ENCODE data around the gene BABAM1. TPM values are rescaled to one million over a fixed set of nuclear protein-coding genes. Genes with fewer than 3 reads are reported as not detected.

The BABAM1 gene
- total RNA-seq, 2 experiments from 2014 or later, result 56.2 to 63.5 TPM

DNA sequence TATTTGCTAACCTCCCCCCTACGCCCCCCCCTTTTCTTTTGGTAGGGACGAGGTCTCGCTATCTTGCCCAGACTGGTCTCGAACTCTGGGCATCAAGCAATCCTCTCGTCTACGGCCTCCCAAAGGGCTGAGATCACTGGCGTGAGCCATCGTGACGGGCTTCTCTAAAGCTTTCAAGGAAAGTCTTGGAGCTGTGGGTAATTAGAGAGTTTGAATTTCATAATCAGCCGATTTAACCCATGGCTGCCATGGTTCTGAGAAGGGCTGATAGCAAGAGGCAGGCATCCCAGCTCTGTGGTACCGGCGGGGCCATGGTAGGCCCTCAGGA, 36.7 kb downstream of the BABAM1 start:
- no peak overlapping the region for H3K27ac ChIP-seq (ENCODE audit: low read depth in 1 of 2, low read length in 2 of 2)
- H3K36me3 ChIP-seq (ENCODE audit: insufficient read depth, low read length), result no peaks in the 10 kb centered on the region
- Mint-ChIP-seq H3K27ac (peak overlapping the region; percentile 68), H3K36me3 (ENCODE audit: low read depth) (peaks cover 17% of the 10 kb centered on the region), H3K4me1 (ENCODE audit: low read depth) (peaks cover 49% of the 10 kb centered on the region), H3K9me3 (no peaks in the 10 kb centered on the region), H3K4me3 (peak overlapping the region; percentile 94), H3K27me3 (no peaks in the 10 kb centered on the region)
- H3K9me3 ChIP-seq (ENCODE audit: control insufficient read depth in 1 of 2, insufficient read depth in 1 of 2, low read length in 2 of 2), result no peaks in the 10 kb centered on the region
- H3K4me3 ChIP-seq (ENCODE audit: low read length), result no peak overlapping the region
- ChIA-PET CTCF (interaction anchor here (0.7 to 1.9 kb wide), 3 partner anchors 11 to 82 kb away, joined by 4 to 10 read pairs (median 6); no protein-coding TSS in a partner anchor), POLR2A (interaction anchor here (0.6 to 1.4 kb wide), 4 partner anchors 12 to 31 kb away, joined by 3 to 6 read pairs (median 4); partner anchors contain the start of gene ANO8)
- no peaks in the 10 kb centered on the region for H3K27me3 ChIP-seq (ENCODE audit: control insufficient read depth in 1 of 2, insufficient read depth in 2 of 2, low read length in 2 of 2)
- DNase-seq (peak in 1 of 14 experiments; percentile 38), ATAC-seq (ENCODE audit: poor library complexity) (no peak)
- H3K4me1 ChIP-seq (ENCODE audit: insufficient read depth, low read length), result peaks cover 52% of the 10 kb centered on the region
- TF ChIP-seq, protein P1, sequence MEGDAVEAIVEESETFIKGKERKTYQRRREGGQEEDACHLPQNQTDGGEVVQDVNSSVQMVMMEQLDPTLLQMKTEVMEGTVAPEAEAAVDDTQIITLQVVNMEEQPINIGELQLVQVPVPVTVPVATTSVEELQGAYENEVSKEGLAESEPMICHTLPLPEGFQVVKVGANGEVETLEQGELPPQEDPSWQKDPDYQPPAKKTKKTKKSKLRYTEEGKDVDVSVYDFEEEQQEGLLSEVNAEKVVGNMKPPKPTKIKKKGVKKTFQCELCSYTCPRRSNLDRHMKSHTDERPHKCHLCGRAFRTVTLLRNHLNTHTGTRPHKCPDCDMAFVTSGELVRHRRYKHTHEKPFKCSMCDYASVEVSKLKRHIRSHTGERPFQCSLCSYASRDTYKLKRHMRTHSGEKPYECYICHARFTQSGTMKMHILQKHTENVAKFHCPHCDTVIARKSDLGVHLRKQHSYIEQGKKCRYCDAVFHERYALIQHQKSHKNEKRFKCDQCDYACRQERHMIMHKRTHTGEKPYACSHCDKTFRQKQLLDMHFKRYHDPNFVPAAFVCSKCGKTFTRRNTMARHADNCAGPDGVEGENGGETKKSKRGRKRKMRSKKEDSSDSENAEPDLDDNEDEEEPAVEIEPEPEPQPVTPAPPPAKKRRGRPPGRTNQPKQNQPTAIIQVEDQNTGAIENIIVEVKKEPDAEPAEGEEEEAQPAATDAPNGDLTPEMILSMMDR (IDR thresholded peaks at IDR 0.05), result no peak
- intact Hi-C loops (cut with DNase I, micrococcal nuclease), result loop anchor here (1.0 to 2.0 kb wide), 2 partner anchors 12 to 77 kb away; partner anchors contain the start of gene OCEL1 (in 1 of the 2)

DNA sequence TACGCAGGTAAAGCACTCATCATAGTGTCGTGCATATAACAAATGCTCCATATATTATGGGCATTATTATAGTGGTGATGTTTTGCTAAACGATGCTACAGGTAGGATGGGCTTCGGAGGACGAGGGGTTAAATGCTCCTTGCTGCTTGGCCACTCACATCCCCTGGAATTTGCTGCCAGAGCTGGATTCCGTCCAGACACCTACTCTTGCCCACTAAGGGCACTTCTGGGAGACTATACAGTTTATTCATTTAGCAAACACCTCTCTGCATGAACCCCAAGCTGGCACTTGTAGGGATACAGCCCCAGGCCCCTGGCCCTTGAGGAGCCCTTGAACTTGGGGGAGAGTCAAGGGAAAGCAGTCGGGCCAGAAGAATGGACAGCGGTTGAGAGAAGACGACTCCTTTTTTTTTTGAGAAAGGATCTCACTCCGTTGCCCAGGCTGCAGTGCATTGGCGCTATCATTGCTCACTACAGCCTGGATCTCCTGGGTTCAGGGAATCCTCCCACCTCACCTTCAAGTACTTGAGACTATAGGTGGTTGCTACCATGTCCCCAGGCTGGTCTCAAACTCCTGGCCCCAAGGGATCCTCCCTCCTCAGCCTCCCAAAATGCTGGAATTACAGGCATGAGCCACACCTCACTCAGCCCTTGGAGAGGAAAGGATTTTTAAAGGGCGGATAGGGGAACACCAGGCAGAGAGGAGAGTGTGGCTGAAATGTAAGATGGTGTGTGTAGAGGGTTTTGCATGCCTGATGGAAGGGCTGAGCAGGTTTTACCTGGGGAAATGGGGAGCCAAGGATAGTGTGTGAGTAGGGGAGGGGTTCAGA, 37.4 kb downstream of the BABAM1 start:
- Mint-ChIP-seq H3K27ac (peak overlapping the region; percentile 90), H3K4me3 (peak overlapping the region; percentile 94), H3K27me3 (no peaks in the 10 kb centered on the region), H3K36me3 (ENCODE audit: low read depth) (peaks cover 24% of the 10 kb centered on the region), H3K4me1 (ENCODE audit: low read depth) (peaks cover 56% of the 10 kb centered on the region), H3K9me3 (no peaks in the 10 kb centered on the region)
- H3K4me3 ChIP-seq (ENCODE audit: low read length), result peak overlapping the region; percentile 96
- intact Hi-C loops (cut with DNase I, micrococcal nuclease), result loop anchor here in 1 of 2 experiments (1.0 to 2.0 kb wide), 3 partner anchors 11 to 78 kb away; partner anchors contain the start of genes GTPBP3 and OCEL1
- H3K9me3 ChIP-seq (ENCODE audit: control insufficient read depth in 1 of 2, insufficient read depth in 1 of 2, low read length in 2 of 2), result no peaks in the 10 kb centered on the region
- H3K27ac ChIP-seq (ENCODE audit: low read depth in 1 of 2, low read length in 2 of 2), result no peak overlapping the region
- ChIA-PET CTCF (interaction anchor here (0.6 to 3.4 kb wide), 14 partner anchors 8 to 101 kb away, joined by 3 to 27 read pairs (median 6); partner anchors contain the start of genes ANO8 and BST2), POLR2A (interaction anchor here (0.6 to 3.0 kb wide), 10 partner anchors 8 to 207 kb away, joined by 3 to 27 read pairs (median 6); partner anchors contain the start of genes ANKLE1, ANO8, MVB12A and PGLS)
- TF ChIP-seq, protein P1 (IDR thresholded peaks at IDR 0.05), result no peak
- H3K27me3 ChIP-seq (ENCODE audit: control insufficient read depth in 1 of 2, insufficient read depth in 2 of 2, low read length in 2 of 2), result no peaks in the 10 kb centered on the region
- peaks cover 55% of the 10 kb centered on the region for H3K4me1 ChIP-seq (ENCODE audit: insufficient read depth, low read length)
- H3K36me3 ChIP-seq (ENCODE audit: insufficient read depth, low read length), result no peaks in the 10 kb centered on the region
- peak in 1 of 14 experiments; percentile 27 for DNase-seq
- ATAC-seq (ENCODE audit: poor library complexity), result no peak

DNA sequence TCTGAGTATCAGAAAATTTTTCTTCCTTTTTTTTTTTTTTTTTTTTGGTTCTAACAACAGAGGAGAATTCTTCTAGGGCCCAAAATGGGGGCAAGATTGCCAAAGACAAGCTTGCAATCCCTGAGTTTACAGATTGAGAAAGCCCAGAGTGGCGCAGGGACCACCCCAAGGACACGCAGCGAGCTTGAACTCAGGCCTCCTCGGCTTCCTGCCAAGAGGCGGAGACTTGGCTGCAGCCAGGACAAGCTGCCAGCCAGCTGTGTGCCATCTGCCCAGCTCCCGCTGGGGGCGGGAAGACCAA, 37.9 kb downstream of the BABAM1 start:
- peak overlapping the region; percentile 90 for H3K27ac Mint-ChIP-seq
- POLR2A ChIA-PET, result interaction anchor here (0.9 to 3.0 kb wide), 8 partner anchors 9 to 206 kb away, joined by 3 to 27 read pairs (median 7); partner anchors contain the start of genes ANKLE1, ANO8, MVB12A and PGLS
- H3K4me3 Mint-ChIP-seq, result peak overlapping the region; percentile 94
- H3K27me3 Mint-ChIP-seq, result no peaks in the 10 kb centered on the region
- H3K36me3 ChIP-seq (ENCODE audit: insufficient read depth, low read length), result no peaks in the 10 kb centered on the region
- TF ChIP-seq, protein P1 (IDR thresholded peaks at IDR 0.05), result peak; percentile 68
- CTCF ChIA-PET, result interaction anchor here (0.6 to 3.4 kb wide), 12 partner anchors 8 to 101 kb away, joined by 3 to 27 read pairs (median 4); partner anchors contain the start of genes ANO8 and BST2
- H3K4me3 ChIP-seq (ENCODE audit: low read length), result peak overlapping the region; percentile 96
- no peak for DNase-seq
- peaks cover 25% of the 10 kb centered on the region for H3K36me3 Mint-ChIP-seq (ENCODE audit: low read depth)
- no peak for ATAC-seq (ENCODE audit: poor library complexity)
- H3K9me3 ChIP-seq (ENCODE audit: control insufficient read depth in 1 of 2, insufficient read depth in 1 of 2, low read length in 2 of 2), result no peaks in the 10 kb centered on the region
- H3K4me1 ChIP-seq (ENCODE audit: insufficient read depth, low read length), result peaks cover 61% of the 10 kb centered on the region
- no peak overlapping the region for H3K27ac ChIP-seq (ENCODE audit: low read depth in 1 of 2, low read length in 2 of 2)
- peaks cover 59% of the 10 kb centered on the region for H3K4me1 Mint-ChIP-seq (ENCODE audit: low read depth)
- no peaks in the 10 kb centered on the region for H3K27me3 ChIP-seq (ENCODE audit: control insufficient read depth in 1 of 2, insufficient read depth in 2 of 2, low read length in 2 of 2)
- no peaks in the 10 kb centered on the region for H3K9me3 Mint-ChIP-seq
- intact Hi-C loops (cut with DNase I, micrococcal nuclease), result loop anchor here in 1 of 2 experiments (1.0 to 2.0 kb wide), 3 partner anchors 12 to 78 kb away; partner anchors contain the start of genes GTPBP3 and OCEL1

All from CD4-positive, alpha-beta T cell (primary cell).